Measurements from ENCODE around the gene DLX3. TPM values are rescaled to one million over a fixed set of nuclear protein-coding genes. Genes with fewer than 3 reads are reported as not detected.
A peak's percentile ranks its signal among the peaks of the same experiment; 100 is the strongest.
"Not testable (repeated sequence)": the region's sequence is repeated elsewhere in the genome, so short reads cannot be mapped to it uniquely, and the experiment has no call there.

DLX3 gene
- 0.66 TPM for polyA plus RNA-seq
- long read RNA-seq, donor 1 = 0 reads
- long read RNA-seq, donor 2, partial matches to known transcripts = 0 of 1 reads
- long read RNA-seq, donor 2, other reads (novel, unspliced or antisense) = 0 of 1 reads
- long read RNA-seq, donor 3 = 0 reads
- long read RNA-seq, donor 4 = 0 reads
- long read RNA-seq, donor 5, partial matches to known transcripts = 0 of 1 reads
- long read RNA-seq, donor 5, other reads (novel, unspliced or antisense) = 0 of 1 reads
- long read RNA-seq, donor 6, partial matches to known transcripts = 0 of 1 reads
- long read RNA-seq, donor 6, other reads (novel, unspliced or antisense) = 0 of 1 reads
- long read RNA-seq, donor 7 = 0 reads
- long read RNA-seq, donor 8 = 0 reads
- long read RNA-seq, donor 9, partial matches to known transcripts = 0 of 1 reads
- long read RNA-seq, donor 9, other reads (novel, unspliced or antisense) = 0 of 1 reads
- long read RNA-seq, donor 10 = 0 reads
- long read RNA-seq, donor 11 = 0 reads

- H3K27me3 ChIP-seq (ENCODE audit: control insufficient read depth, insufficient read depth, low read length) = peaks cover 92% of the 10 kb centered on the region
Observed at GRCh38 chr17:49995055-49995738, at the start of gene DLX3. TSS of gene DLX3 (minus strand) at chr17:49995224. CDS start at chr17:49994998, 226 bp downstream.

GRCh38 chr17:50044483-50044882 lies 49.5 kb upstream of the DLX3 start:
- H3K27ac ChIP-seq (ENCODE audit: low read length) = no peak overlapping the region

More at GRCh38 chr17:49995055-49995738, at the start of gene DLX3:
- H3K27ac ChIP-seq (ENCODE audit: low read length) = no peak within 1 kb of the TSS
- 17% methylated on average over 1 of the region's 29 CpGs for WGBS (ENCODE audit: insufficient coverage, low lambda C conversion rate)
- no peaks in the 10 kb centered on the region for H3K36me3 ChIP-seq (ENCODE audit: control insufficient read depth, insufficient read depth, low read length)
- peak; percentile 56 to 70 for DNase-seq
- H3K9me3 ChIP-seq (ENCODE audit: control insufficient read depth, low read depth, low read length) = peaks cover 8% of the 10 kb centered on the region
- peaks cover 24% of the 10 kb centered on the region for H3K4me1 ChIP-seq (ENCODE audit: control insufficient read depth, insufficient read depth, low read length)
- H3K4me3 ChIP-seq (ENCODE audit: low read length) = no peak within 1 kb of the TSS

DNA sequence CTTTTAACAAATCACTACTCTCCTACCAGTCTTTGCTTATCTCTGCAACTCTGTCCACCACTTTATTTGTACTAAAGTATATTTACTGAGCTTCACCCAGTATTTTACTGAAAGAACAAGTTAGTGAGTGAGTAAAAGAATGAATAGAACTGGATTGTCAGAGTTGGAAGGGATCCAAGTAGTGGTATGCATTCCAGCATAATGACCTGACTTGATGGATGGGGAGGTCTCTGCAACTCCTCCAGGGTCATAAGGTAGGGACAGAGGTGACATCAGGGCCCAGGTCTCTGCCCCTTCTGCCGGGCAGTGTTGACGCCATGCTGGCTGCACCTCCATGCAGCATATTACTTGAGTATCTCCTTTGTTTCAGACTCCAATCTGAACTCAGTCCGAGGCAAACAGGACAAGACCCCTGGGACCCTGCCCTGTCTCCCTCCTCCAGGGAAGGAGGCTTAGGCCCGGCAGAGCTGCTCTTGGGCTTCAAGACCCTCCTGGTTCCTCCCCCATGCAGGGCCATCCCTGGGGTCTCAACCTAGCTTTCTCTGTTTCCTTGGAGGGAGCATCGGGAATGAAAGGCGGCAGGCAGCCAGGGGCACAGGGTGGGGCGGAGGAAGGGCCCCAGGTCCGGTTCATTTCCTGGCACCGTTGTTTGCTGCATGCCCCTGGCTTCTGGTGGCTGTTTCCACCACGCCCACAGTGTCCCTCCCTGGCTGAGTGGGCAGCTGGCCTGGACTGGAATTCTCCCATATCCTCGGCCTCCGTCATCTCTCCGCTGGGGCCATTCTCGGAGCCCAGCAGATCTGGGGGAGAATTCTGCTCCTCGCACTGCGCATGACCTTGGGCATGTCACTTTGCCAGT lies 48.5 kb upstream of the DLX3 start:
- DNase-seq = no peak
- Histone ChIP-seq H3K27ac (ENCODE audit: low read length) (no peak overlapping the region), H3K27me3 (ENCODE audit: control insufficient read depth, insufficient read depth, low read length) (no peaks in the 10 kb centered on the region), H3K36me3 (ENCODE audit: control insufficient read depth, insufficient read depth, low read length) (no peaks in the 10 kb centered on the region), H3K4me1 (ENCODE audit: control insufficient read depth, insufficient read depth, low read length) (no peaks in the 10 kb centered on the region), H3K4me3 (ENCODE audit: low read length) (no peak overlapping the region), H3K9me3 (ENCODE audit: control insufficient read depth, low read depth, low read length) (no peaks in the 10 kb centered on the region)
- no CpG with 5 or more reads among the region's 16 CpGs for WGBS (ENCODE audit: insufficient coverage, low lambda C conversion rate)

More at GRCh38 chr17:50044483-50044882, 49.5 kb upstream of the DLX3 start:
- H3K4me3 ChIP-seq (ENCODE audit: low read length) = no peak overlapping the region
- WGBS (ENCODE audit: insufficient coverage, low lambda C conversion rate) = no CpG with 5 or more reads among the region's 5 CpGs
- H3K9me3 ChIP-seq (ENCODE audit: control insufficient read depth, low read depth, low read length) = no peaks in the 10 kb centered on the region
- no peaks in the 10 kb centered on the region for H3K27me3 ChIP-seq (ENCODE audit: control insufficient read depth, insufficient read depth, low read length)
- DNase-seq = no peak
- H3K4me1 ChIP-seq (ENCODE audit: control insufficient read depth, insufficient read depth, low read length) = no peaks in the 10 kb centered on the region
- no peaks in the 10 kb centered on the region for H3K36me3 ChIP-seq (ENCODE audit: control insufficient read depth, insufficient read depth, low read length)

DNA sequence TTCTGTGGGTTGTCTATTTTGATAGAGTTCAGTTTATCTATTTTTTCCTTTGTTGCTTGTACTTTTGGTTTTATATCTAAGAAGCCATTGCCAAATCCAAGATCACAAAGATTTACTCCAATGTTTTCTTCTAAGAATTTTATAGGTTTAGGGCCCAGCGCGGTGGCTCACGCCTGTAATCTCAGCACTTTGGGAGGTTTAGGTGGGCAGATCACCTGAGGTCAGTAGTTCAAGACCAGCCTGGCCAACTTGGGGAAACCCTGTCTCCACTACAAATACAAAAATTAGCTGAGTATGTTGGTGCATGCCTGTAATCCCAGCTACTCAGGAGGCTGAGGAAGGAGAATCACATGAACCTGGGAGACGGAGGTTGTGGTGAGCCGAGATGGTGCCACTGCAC lies 47.2 kb upstream of the DLX3 start:
- 90% methylated on average over 2 of the region's 5 CpGs for WGBS (ENCODE audit: insufficient coverage, low lambda C conversion rate)
- no peak overlapping the region for H3K4me3 ChIP-seq (ENCODE audit: low read length)
- H3K27me3 ChIP-seq (ENCODE audit: control insufficient read depth, insufficient read depth, low read length) = no peaks in the 10 kb centered on the region
- H3K9me3 ChIP-seq (ENCODE audit: control insufficient read depth, low read depth, low read length) = no peaks in the 10 kb centered on the region
- H3K27ac ChIP-seq (ENCODE audit: low read length) = no peak overlapping the region
- no peak for DNase-seq
- H3K36me3 ChIP-seq (ENCODE audit: control insufficient read depth, insufficient read depth, low read length) = no peaks in the 10 kb centered on the region
- H3K4me1 ChIP-seq (ENCODE audit: control insufficient read depth, insufficient read depth, low read length) = peaks cover 8% of the 10 kb centered on the region

GRCh38 chr17:50040496-50040895 lies 45.5 kb upstream of the DLX3 start:
- H3K36me3 ChIP-seq (ENCODE audit: control insufficient read depth, insufficient read depth, low read length); H3K9me3 ChIP-seq (ENCODE audit: control insufficient read depth, low read depth, low read length); DNase-seq; H3K4me3 ChIP-seq (ENCODE audit: low read length); H3K27me3 ChIP-seq (ENCODE audit: control insufficient read depth, insufficient read depth, low read length); H3K27ac ChIP-seq (ENCODE audit: low read length): not testable (repeated sequence)
- WGBS (ENCODE audit: insufficient coverage, low lambda C conversion rate) = 90% methylated on average over 2 of the region's 5 CpGs
- peaks cover 25% of the 10 kb centered on the region for H3K4me1 ChIP-seq (ENCODE audit: control insufficient read depth, insufficient read depth, low read length)

DNA sequence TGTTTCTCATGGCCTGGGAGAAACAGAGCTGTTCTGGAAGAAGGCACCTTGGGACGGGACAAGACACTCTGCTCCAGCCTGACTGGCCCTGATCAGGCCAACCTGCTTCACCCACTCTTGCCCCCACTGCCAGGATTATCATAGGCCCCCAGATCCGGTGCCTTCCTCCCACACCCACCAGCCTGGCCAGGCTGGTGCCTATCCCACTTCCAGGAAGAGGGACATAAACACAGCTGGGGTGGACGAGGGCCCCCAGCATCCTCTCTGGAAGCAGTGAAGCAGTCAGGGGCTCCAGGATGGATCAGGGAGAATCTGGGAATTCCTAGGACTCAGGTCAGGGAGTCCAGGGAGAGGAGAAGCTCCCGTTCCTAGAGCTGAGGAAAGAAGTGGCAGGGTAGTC lies 44.0 kb upstream of the DLX3 start:
- no peaks in the 10 kb centered on the region for H3K9me3 ChIP-seq (ENCODE audit: control insufficient read depth, low read depth, low read length)
- no CpG with 5 or more reads among the region's 4 CpGs for WGBS (ENCODE audit: insufficient coverage, low lambda C conversion rate)
- no peaks in the 10 kb centered on the region for H3K27me3 ChIP-seq (ENCODE audit: control insufficient read depth, insufficient read depth, low read length)
- no peak overlapping the region for H3K27ac ChIP-seq (ENCODE audit: low read length)
- H3K4me1 ChIP-seq (ENCODE audit: control insufficient read depth, insufficient read depth, low read length) = peaks cover 31% of the 10 kb centered on the region
- DNase-seq = no peak
- no peaks in the 10 kb centered on the region for H3K36me3 ChIP-seq (ENCODE audit: control insufficient read depth, insufficient read depth, low read length)
- no peak overlapping the region for H3K4me3 ChIP-seq (ENCODE audit: low read length)

- Histone ChIP-seq H3K4me1 (ENCODE audit: control insufficient read depth, insufficient read depth, low read length) (peaks cover 31% of the 10 kb centered on the region), H3K27ac (ENCODE audit: low read length) (peak overlapping the region; percentile 2)
- DNase-seq = peak in 1 of 2 donors; percentile 57
Observed at GRCh38 chr17:50037321-50038107, 42.5 kb upstream of the DLX3 start.

DNA sequence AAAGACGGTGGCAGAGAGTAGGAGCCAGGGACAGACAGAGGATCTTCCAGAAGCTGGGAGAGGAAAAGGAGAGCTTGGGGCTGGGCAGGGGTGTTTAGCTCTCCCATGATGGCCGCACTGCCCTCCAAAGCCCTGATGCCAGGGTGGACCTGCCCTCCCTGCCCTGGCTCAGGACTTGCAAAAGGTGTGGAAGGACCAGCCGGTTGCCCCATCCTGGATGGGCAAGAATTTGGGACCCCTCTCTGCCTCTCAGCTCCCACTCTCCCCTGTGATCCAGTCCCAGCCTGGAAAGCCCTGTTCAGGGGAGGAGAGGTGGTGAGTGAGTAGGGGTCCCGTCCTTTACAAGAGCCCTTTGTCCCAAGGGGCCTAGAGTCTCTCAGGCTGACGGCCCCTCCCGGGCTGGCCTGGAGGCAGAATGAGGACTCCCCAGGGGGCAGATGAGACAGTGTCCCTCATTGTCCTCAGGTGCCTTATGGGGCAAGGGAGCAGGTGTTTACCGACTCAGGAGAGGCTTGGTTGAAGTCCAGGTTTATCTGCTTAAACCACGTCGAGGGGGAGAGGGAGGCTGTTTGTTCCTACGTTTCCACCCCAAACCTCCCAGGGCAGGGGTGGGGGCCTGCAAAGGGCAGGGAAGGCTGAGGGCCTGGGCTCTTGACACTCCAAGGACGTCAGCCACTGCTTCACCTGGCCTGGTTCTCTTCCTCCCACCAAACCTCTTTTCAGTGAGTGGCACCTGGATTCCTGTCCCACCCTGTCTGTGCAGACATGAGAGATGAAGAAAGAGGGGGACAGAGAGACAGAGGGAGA lies 41.6 kb upstream of the DLX3 start:
- peak in 1 of 2 donors; percentile 75 for DNase-seq
- H3K4me3 ChIP-seq (ENCODE audit: low read length) = no peak overlapping the region
- WGBS (ENCODE audit: insufficient coverage, low lambda C conversion rate) = no CpG with 5 or more reads among the region's 11 CpGs
- no peaks in the 10 kb centered on the region for H3K27me3 ChIP-seq (ENCODE audit: control insufficient read depth, insufficient read depth, low read length)
- H3K9me3 ChIP-seq (ENCODE audit: control insufficient read depth, low read depth, low read length) = no peaks in the 10 kb centered on the region
- peaks cover 31% of the 10 kb centered on the region for H3K4me1 ChIP-seq (ENCODE audit: control insufficient read depth, insufficient read depth, low read length)
- peak overlapping the region; percentile 4 for H3K27ac ChIP-seq (ENCODE audit: low read length)
- H3K36me3 ChIP-seq (ENCODE audit: control insufficient read depth, insufficient read depth, low read length) = no peaks in the 10 kb centered on the region

More at GRCh38 chr17:50037321-50038107, 42.5 kb upstream of the DLX3 start:
- Histone ChIP-seq H3K4me3 (ENCODE audit: low read length) (no peak overlapping the region), H3K9me3 (ENCODE audit: control insufficient read depth, low read depth, low read length) (no peaks in the 10 kb centered on the region), H3K36me3 (ENCODE audit: control insufficient read depth, insufficient read depth, low read length) (no peaks in the 10 kb centered on the region), H3K27me3 (ENCODE audit: control insufficient read depth, insufficient read depth, low read length) (no peaks in the 10 kb centered on the region)
- WGBS (ENCODE audit: insufficient coverage, low lambda C conversion rate) = no CpG with 5 or more reads among the region's 14 CpGs

GRCh38 chr17:50035945-50036344 lies 40.9 kb upstream of the DLX3 start:
- no CpG with 5 or more reads among the region's 1 CpG for WGBS (ENCODE audit: insufficient coverage, low lambda C conversion rate)
- peak in 1 of 2 donors; percentile 69 for DNase-seq
- peak overlapping the region; percentile 4 for H3K27ac ChIP-seq (ENCODE audit: low read length)
- H3K4me1 ChIP-seq (ENCODE audit: control insufficient read depth, insufficient read depth, low read length) = peaks cover 31% of the 10 kb centered on the region
- H3K4me3 ChIP-seq (ENCODE audit: low read length) = no peak overlapping the region
- no peaks in the 10 kb centered on the region for H3K27me3 ChIP-seq (ENCODE audit: control insufficient read depth, insufficient read depth, low read length)
- no peaks in the 10 kb centered on the region for H3K36me3 ChIP-seq (ENCODE audit: control insufficient read depth, insufficient read depth, low read length)
- no peaks in the 10 kb centered on the region for H3K9me3 ChIP-seq (ENCODE audit: control insufficient read depth, low read depth, low read length)

Measured in large intestine (tissue), 12 donors.